ENCODE measurements around the gene CD248. TPM values are rescaled to one million over a fixed set of nuclear protein-coding genes. Genes with fewer than 3 reads are reported as not detected.

Gene CD248
- total RNA-seq, 4 donors from 2014 or later: 2.6 to 36.2 (median 6.5) TPM

- intact Hi-C loops (cut with DNase I; ENCODE audit: low total_unique reads): no loop called here
- DNase-seq: no peak
These were observed 29.9 kb upstream of the CD248 start for GRCh38 chr11:66346476-66347424.

GRCh38 chr11:66345316-66345649, 28.4 kb upstream of the CD248 start:
- 9% methylated on average over 7 of the region's 7 CpGs; no CpG with 5 or more reads in 1 of the 2 donors for WGBS, 2 donors (ENCODE audit: low coverage in 1 of 2)
- DNase-seq: no peak
- H3K9me3 ChIP-seq: no peaks in the 10 kb centered on the region
- peaks cover 23 to 58% (median 43%) of the 10 kb centered on the region in 4 donors for H3K4me1 ChIP-seq
- intact Hi-C loops (cut with DNase I; ENCODE audit: low total_unique reads) (no loop called here), in situ Hi-C loops (cut with MboI; ENCODE audit: low pct_ligation_motif_present in 1 of 4, low pct_unique_long_range_greater_than_20kb in 1 of 4, low sequenced_read_pairs in 3 of 4) (no loop called here)
- H3K36me3 ChIP-seq: peaks cover 0 to 11% (median 5%) of the 10 kb centered on the region in 4 donors
- peak overlapping the region; percentile 87 to 98 (median 92) for H3K27ac ChIP-seq
- peak overlapping the region in 3 of 4 donors; percentile 61 to 85 (median 73) for H3K4me3 ChIP-seq
- TF ChIP-seq EP300 (IDR thresholded peaks at IDR 0.05; ENCODE audit: low read depth) (no peak), POLR2A (IDR thresholded peaks at IDR 0.05) (no peak), POLR2AphosphoS5 (IDR thresholded peaks at IDR 0.05) (no peak)
- TF ChIP-seq, protein P1, sequence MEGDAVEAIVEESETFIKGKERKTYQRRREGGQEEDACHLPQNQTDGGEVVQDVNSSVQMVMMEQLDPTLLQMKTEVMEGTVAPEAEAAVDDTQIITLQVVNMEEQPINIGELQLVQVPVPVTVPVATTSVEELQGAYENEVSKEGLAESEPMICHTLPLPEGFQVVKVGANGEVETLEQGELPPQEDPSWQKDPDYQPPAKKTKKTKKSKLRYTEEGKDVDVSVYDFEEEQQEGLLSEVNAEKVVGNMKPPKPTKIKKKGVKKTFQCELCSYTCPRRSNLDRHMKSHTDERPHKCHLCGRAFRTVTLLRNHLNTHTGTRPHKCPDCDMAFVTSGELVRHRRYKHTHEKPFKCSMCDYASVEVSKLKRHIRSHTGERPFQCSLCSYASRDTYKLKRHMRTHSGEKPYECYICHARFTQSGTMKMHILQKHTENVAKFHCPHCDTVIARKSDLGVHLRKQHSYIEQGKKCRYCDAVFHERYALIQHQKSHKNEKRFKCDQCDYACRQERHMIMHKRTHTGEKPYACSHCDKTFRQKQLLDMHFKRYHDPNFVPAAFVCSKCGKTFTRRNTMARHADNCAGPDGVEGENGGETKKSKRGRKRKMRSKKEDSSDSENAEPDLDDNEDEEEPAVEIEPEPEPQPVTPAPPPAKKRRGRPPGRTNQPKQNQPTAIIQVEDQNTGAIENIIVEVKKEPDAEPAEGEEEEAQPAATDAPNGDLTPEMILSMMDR (IDR thresholded peaks at IDR 0.05): no peak
- no peaks in the 10 kb centered on the region for H3K27me3 ChIP-seq

More at GRCh38 chr11:66346476-66347424, 29.9 kb upstream of the CD248 start:
- peak overlapping the region; percentile 44 to 89 (median 86) for H3K4me3 ChIP-seq
- no peaks in the 10 kb centered on the region for H3K27me3 ChIP-seq
- H3K4me1 ChIP-seq: peaks cover 23 to 69% (median 43%) of the 10 kb centered on the region in 4 donors
- peak overlapping the region; percentile 87 to 98 (median 92) for H3K27ac ChIP-seq
- 33 to 70% methylated on average over 2 to 68 of the region's 68 CpGs for WGBS, 2 donors (ENCODE audit: low coverage in 1 of 2)
- H3K36me3 ChIP-seq: peaks cover 0 to under 1% (median 0%) of the 10 kb centered on the region in 4 donors
- in situ Hi-C loops (cut with MboI; ENCODE audit: low pct_ligation_motif_present in 1 of 4, low pct_unique_long_range_greater_than_20kb in 1 of 4, low sequenced_read_pairs in 3 of 4): no loop called here
- no peaks in the 10 kb centered on the region for H3K9me3 ChIP-seq
- TF ChIP-seq POLR2AphosphoS5 (IDR thresholded peaks at IDR 0.05) (no peak), EP300 (IDR thresholded peaks at IDR 0.05; ENCODE audit: low read depth) (no peak), POLR2A (IDR thresholded peaks at IDR 0.05) (no peak)
- TF ChIP-seq, protein P1 (IDR thresholded peaks at IDR 0.05): no peak

DNA sequence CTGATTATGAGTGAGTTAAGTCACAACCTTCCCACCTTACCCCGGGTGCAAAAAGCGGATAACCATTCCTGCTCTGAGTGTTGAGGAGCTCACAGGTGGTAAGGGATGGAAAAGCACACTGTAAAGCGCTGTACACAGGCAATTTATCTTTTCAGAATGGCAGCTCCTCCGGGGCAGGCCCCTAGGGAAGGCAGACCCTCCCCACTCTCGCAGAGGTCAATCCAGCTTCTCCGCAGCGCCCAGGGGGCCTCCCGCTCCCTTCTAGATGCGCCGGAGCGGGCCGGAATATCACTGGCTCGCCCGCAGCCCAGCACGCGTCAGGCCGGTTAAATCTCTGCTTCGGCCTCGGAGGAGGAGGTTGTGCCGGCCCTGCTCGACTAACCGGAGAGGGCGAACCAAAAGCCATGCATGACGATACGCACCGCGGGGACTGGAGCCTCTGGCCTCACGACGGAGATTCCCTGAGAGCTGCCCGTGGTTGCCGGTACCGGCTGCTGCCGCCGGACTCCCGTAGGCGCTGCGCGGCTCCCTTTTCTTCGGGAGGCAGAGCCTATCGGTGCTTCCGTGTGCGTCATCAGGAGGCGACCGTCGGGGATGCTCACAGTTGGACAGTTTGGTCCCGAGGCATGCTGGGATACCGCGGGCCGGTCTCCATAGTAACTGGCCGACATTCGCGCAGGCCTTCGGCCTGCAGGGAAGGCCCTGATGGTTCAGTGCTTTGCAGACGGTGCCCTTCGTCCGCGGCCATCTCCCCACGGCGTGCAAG, 27.9 kb upstream of the CD248 start, which contains the start of gene BRMS1:
Gene BRMS1, minus strand, starts transcription at position 555 of the 766 bp plus-strand sequence. CDS start 2,870 bp downstream, outside the sequence.
- H3K36me3 ChIP-seq: peaks cover 0 to 11% (median 5%) of the 10 kb centered on the region in 4 donors
- TF ChIP-seq, protein P1 (IDR thresholded peaks at IDR 0.05): peak in 3 of 5 experiments; percentile 18 to 67 (median 61)
- TF ChIP-seq POLR2AphosphoS5 (IDR thresholded peaks at IDR 0.05) (peak; percentile 94 to 97 (median 95)), POLR2A (IDR thresholded peaks at IDR 0.05) (peak; percentile 94), EP300 (IDR thresholded peaks at IDR 0.05; ENCODE audit: low read depth) (peak; percentile 33)
- in situ Hi-C loops (cut with MboI; ENCODE audit: low pct_ligation_motif_present in 1 of 4, low pct_unique_long_range_greater_than_20kb in 1 of 4, low sequenced_read_pairs in 3 of 4) (no loop called here), intact Hi-C loops (cut with DNase I; ENCODE audit: low total_unique reads) (no loop called here)
- no peaks in the 10 kb centered on the region for H3K9me3 ChIP-seq
- no peaks in the 10 kb centered on the region for H3K27me3 ChIP-seq
- H3K27ac ChIP-seq: peak within 1 kb of the TSS; percentile 87 to 98 (median 92)
- peak within 1 kb of the TSS; percentile 61 to 85 (median 72) for H3K4me3 ChIP-seq
- peak; percentile 99 for DNase-seq
- peaks cover 23 to 52% (median 43%) of the 10 kb centered on the region in 4 donors for H3K4me1 ChIP-seq
- 0% methylated on average over 2 to 55 of the region's 59 CpGs for WGBS, 2 donors (ENCODE audit: low coverage in 1 of 2)
